Right atrium auricular region (tissue), 2 donors: ENCODE data around the gene QRSL1. TPM values are rescaled to one million over a fixed set of nuclear protein-coding genes. Genes with fewer than 3 reads are reported as not detected.

Source experiments
- DNase-seq: peaks from one replicate; pipeline ENCODE4 v3.0.0-alpha.2; 2019; ENCODE audit warnings: low spot score
- H3K27ac ChIP-seq, 2 donors: fragments of 200-600 bp; sonication (generic); 1 replicate in 1 of 2; 2 replicates in 1 of 2; pipeline ENCODE4 v1.5.1; 2016 to 2019
- H3K27me3 ChIP-seq, 2 donors: fragments of 200-600 bp; sonication (generic); one replicate each; pipeline versions ENCODE4 v1.5.1 to v1.6.0; 2017 to 2019
- H3K36me3 ChIP-seq: fragments of 200-600 bp; sonication (generic); one replicate; pipeline ENCODE4 v1.5.1; 2016
- H3K4me1 ChIP-seq, 2 donors: fragments of 200-600 bp; sonication (generic); one replicate each; pipeline versions ENCODE4 v1.5.1 to v1.6.0; 2017 to 2019
- H3K4me3 ChIP-seq, 2 donors: fragments of 200-600 bp; sonication (generic); 1 replicate in 1 of 2; 2 replicates in 1 of 2; pipeline ENCODE4 v1.5.1; 2017 to 2019; ENCODE audit warnings: mild to moderate bottlenecking in 1 of 2, moderate library complexity in 1 of 2
- H3K9me3 ChIP-seq, 2 donors: fragments of 200-600 bp; sonication (generic); one replicate each; pipeline ENCODE4 v1.5.1; 2019
- CTCF ChIP-seq, 2 donors: fragments of 200-600 bp; sonication (generic); IDR thresholded peaks; one replicate each; pipeline ENCODE4 v1.5.1; 2019; ENCODE audit warnings: antibody characterized with exemption in 2 of 2
- total RNA-seq, 2 donors: library from RNA; depleted of rRNA; stranded (reverse); fragments of >200 nt; gene quantifications; one replicate each; pipeline ENCODE4 v1.1.0, GENCODE V29; 2016

QRSL1 gene
- total RNA-seq, 2 donors from 2014 or later: 7.0 to 17.1 TPM

- no peak overlapping the region for H3K27ac ChIP-seq
- H3K4me1 ChIP-seq: no peaks in the 10 kb centered on the region
- no peak overlapping the region for H3K4me3 ChIP-seq
- no peaks in the 10 kb centered on the region for H3K36me3 ChIP-seq
- no peak for TF ChIP-seq CTCF (IDR thresholded peaks at IDR 0.05)
- no peaks in the 10 kb centered on the region for H3K27me3 ChIP-seq
- no peaks in the 10 kb centered on the region for H3K9me3 ChIP-seq
- DNase-seq: no peak
Measured at GRCh38 chr6:106599440-106599839, 29.9 kb upstream of the QRSL1 start.

GRCh38 chr6:106600329-106600728 lies 29.0 kb upstream of the QRSL1 start:
- Histone ChIP-seq H3K9me3 (no peaks in the 10 kb centered on the region), H3K27ac (no peak overlapping the region), H3K4me1 (no peaks in the 10 kb centered on the region), H3K27me3 (no peaks in the 10 kb centered on the region), H3K4me3 (no peak overlapping the region), H3K36me3 (no peaks in the 10 kb centered on the region)
- no peak for DNase-seq
- TF ChIP-seq CTCF (IDR thresholded peaks at IDR 0.05): no peak

- DNase-seq: no peak
- Histone ChIP-seq H3K4me3 (no peak overlapping the region), H3K27ac (no peak overlapping the region), H3K9me3 (no peaks in the 10 kb centered on the region), H3K4me1 (no peaks in the 10 kb centered on the region), H3K27me3 (no peaks in the 10 kb centered on the region), H3K36me3 (no peaks in the 10 kb centered on the region)
- TF ChIP-seq CTCF (IDR thresholded peaks at IDR 0.05): peak in 1 of 2 donors; percentile 53
Measured at GRCh38 chr6:106608080-106608668, 21.2 kb upstream of the QRSL1 start.

- TF ChIP-seq CTCF (IDR thresholded peaks at IDR 0.05): no peak
- no peaks in the 10 kb centered on the region for H3K27me3 ChIP-seq
- DNase-seq: no peak
- H3K4me1 ChIP-seq: no peaks in the 10 kb centered on the region
- H3K36me3 ChIP-seq: no peaks in the 10 kb centered on the region
- no peak overlapping the region for H3K27ac ChIP-seq
- no peaks in the 10 kb centered on the region for H3K9me3 ChIP-seq
- H3K4me3 ChIP-seq: no peak overlapping the region
Measured at GRCh38 chr6:106609699-106610098, 19.7 kb upstream of the QRSL1 start.

GRCh38 chr6:106611030-106611429 lies 18.3 kb upstream of the QRSL1 start:
- TF ChIP-seq CTCF (IDR thresholded peaks at IDR 0.05): no peak
- H3K4me1 ChIP-seq: no peaks in the 10 kb centered on the region
- no peaks in the 10 kb centered on the region for H3K36me3 ChIP-seq
- no peak overlapping the region for H3K4me3 ChIP-seq
- no peaks in the 10 kb centered on the region for H3K27me3 ChIP-seq
- no peak overlapping the region for H3K27ac ChIP-seq
- DNase-seq: no peak
- H3K9me3 ChIP-seq: no peaks in the 10 kb centered on the region
